GM21515 (cell line): ENCODE data around the gene IL17C.

Experiments used
- ATAC-seq: cut with Tn5 transposase; IDR thresholded peaks from one replicate; pipeline ENCODE4 v1.9.1; 2021; ENCODE audit not compliant: unreplicated experiment

The IL17C gene, protein sequence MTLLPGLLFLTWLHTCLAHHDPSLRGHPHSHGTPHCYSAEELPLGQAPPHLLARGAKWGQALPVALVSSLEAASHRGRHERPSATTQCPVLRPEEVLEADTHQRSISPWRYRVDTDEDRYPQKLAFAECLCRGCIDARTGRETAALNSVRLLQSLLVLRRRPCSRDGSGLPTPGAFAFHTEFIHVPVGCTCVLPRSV

DNA sequence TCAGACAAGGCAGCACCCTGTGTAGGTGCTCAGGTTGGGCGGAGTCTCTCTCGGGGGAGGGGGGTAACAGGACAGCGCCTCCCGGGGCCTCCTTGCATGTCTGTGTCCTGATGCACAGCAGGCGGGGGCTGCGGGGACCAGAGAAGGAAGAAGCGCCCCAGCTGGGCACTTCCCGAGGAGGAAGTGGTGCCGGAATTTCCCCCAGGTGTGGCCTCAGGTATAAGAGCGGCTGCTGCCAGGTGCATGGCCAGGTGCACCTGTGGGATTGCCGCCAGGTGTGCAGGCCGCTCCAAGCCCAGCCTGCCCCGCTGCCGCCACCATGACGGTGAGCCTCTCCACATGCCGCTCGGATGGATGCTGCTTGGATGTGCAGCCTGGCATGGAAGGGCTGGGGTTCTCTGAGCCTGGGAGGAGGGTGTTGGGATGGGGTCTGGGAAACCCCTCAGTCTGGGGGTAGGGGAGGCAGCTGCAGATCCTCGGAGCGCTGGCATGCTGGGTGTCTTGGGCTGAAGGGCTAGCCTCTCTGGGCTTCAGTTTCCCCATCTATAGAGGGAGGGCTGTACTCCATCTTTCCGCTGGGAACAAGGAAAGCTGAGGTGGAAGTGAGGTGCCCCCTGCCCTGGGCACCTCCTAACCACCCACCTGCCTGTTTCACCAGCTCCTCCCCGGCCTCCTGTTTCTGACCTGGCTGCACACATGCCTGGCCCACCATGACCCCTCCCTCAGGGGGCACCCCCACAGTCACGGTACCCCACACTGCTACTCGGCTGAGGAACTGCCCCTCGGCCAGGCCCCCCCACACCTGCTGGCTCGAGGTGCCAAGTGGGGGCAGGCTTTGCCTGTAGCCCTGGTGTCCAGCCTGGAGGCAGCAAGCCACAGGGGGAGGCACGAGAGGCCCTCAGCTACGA is at the start of gene IL17C:
Gene IL17C (plus strand): TSS at position 250 of the 908 bp plus-strand sequence. CDS start 70 bp downstream, at position 320.
- ATAC-seq, result no peak

DNA sequence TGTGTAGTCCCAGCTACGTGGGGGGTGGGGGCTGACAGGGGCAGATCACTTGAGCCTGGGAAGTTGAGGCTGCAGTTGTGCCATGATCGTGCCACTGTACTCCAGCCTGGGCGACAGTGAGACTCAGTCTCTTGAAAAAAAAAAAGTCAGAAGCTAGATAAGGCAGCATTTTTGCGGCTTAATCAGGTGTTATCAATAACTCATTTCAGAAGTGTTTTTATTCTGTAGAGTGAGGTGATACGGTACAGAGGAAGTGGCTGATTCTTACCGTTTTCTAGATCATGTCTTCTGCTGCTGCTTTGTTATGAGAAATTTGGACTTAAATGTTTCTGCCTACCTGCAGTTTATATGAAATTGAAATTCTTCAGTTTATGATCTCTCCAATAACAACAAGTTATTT is 49.6 kb upstream of the IL17C start:
- no peak for ATAC-seq

DNA sequence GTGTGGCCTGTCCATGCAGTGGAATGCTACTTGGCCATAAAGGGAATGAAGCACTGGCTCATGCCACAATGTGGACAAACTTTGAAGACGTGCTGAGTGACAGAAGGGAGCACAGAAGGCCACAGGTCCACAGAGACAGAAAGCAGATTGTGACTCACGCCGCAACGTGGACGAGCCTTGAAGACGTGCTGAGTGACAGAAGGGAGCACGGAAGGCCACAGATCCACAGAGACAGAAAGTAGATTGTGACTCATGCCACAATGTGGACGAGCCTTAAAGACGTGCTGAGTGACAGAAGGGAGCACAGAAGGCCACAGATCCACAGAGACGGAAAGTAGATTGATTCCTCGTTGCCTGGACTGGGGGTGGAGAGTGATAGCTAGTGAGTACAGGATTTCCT is 48.9 kb upstream of the IL17C start:
- ATAC-seq, result no peak

DNA sequence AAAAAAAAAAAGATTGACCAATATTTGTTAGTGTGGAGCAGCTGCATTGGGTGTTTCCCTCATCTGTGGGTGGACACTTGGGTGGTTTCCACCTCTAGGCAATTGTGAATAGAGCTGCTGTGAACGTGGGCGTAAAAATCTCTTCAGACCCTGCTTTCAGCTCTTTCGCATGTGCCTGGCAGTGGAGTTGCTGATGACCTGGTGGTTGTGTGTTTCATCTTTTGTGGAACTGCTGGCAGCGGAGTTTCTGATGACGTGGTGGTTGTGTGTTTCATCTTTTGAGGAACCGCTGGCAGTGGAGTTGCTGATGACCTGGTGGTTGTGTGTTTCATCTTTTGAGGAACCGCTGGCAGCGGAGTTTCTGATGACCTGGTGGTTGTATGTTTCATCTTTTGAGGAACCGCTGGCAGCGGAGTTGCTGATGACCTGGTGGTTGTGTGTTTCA is 46.8 kb upstream of the IL17C start:
- no peak for ATAC-seq

DNA sequence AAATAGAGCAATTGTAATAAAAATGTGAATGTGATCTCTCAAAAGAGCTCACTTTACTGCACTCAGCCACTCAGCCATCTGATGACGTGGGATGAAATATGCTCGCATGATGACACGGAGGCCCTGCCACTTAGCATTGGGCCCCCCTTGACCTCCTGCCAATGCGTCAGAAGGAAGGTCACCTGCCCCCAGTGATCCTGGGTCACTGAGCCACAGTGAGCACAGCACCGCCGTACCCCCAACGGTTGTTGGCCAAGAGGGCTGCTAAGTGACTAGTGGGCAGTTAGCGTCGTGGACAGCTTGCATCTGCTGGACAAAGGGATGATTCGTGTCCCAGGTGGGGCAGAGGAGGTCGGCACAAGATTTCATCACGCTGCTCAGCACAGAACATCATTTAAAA is 45.3 kb upstream of the IL17C start:
- no peak for ATAC-seq

DNA sequence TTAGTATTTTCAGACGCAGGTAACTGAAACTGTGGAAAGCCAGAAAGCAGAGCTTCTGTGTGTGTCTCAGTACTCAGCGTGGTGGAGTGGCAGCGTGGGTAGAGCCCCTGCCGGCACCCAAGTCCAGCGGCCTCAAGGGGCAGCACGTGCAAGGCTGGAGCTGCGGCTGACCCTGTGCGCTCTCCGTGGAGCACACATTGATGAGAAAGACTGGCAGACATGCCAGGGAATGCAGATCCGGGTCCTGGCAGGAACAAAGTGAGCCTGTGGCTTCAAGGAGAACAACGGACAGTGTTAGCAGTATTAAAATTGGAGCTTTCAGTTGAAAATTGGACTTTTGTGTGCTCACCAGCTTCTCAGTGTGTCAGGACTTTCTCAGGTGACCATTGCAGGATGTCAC is 44.9 kb upstream of the IL17C start:
- no peak for ATAC-seq

DNA sequence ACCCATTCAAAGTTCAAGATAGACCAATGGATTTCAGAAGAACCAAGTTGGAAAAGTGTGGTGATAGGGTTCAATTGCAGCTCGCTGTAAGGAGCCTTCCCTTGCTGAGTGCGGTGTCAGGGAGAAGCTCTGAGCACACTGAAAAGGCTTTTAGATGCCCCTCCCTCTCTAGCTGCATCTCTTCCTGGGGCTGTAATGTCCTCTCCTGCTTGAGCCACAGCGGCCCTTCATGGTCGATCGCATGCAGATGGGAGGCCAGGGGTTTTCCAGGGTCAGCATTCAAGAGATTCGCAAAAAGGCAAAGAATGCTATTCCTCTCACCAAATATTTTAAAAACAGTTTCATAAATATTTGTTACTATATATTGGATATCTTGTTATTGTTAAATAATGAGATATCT is 44.5 kb upstream of the IL17C start:
- no peak for ATAC-seq

DNA sequence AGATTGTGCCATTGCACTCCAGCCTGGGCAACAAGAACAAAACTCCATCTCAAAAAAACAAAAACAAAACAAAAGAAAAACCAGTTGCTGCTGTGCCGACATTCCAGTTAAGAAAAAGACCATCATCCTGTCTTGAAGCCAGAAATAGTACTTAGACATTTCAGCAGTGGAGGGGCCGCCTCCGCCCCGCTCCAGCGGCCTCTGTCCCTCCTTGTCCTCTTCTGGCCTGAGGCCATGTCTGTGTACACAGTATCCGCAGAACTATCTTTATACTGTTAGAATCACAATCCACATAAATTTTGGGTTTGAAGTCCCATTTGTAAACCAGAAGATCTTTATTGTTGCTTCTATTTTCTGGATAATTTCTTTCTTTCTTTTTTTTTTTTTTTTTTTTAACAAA is 43.3 kb upstream of the IL17C start:
- no peak for ATAC-seq

DNA sequence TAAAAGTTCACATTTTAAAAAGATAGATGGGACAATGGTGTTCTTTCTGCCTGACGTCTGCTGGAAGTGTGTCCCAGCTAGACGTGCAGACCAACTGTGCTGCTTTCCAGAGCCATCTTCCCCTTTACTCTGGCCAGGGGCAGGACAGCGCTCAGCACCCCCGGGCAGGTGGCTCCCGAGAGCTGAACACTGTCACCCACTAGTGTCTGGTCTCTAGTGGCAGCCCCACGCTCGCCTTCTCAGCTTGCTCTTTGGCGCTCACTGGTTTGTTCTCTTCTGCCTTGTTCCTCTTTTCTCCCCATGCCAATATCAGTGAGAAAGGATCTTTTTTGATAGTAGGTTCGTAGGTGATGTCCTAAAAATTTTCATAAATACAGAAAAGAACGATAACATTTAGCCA is 42.5 kb upstream of the IL17C start:
- ATAC-seq, result no peak

DNA sequence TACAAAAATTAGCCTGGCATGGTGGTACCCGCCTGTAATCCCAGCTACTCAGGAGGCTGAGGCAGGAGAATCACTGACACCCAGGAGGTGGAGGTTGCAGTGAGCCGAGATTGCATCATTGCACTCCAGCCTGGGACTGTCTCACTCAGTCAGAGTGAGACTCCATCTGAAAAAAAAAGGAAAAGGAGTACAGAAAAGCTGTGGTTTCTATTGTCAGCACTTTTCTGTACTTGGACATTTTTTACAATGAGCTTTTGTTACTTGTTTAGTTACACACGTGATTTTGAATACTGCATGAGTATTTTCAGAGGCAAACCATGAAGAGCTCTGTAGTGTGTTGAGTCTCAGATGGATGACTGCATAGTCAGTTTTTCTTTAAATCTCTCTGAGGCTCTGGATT is 41.9 kb upstream of the IL17C start:
- no peak for ATAC-seq

DNA sequence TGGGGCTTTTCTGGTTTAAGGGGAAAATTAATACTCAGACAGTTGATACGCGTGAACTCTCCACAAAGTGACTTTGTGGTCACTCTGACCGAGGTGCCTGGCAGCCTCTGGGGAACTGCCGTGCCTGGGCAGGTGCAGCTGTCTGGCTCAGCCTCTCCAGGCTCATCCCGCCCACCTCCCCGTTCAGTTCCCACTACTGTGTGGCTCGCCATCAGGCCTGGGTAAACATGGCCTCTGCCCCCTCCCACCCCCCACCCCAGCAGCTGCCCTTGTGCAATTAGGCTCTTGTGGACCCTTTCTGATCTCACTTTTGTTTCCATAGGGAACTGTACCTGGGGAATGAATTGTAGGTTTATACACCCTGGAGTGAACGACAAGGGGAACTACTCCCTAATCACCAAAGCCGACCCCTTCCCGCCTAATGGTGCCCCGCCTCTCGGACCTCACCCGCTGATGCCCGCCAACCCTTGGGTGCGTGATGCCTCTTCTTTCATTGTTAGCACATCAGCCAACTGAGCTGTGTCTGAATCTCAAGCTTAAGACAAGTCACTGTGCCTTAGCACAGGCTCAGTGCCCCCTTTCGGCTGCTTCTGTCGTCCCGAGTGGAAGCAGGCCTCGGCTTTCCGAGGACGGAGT is 40.4 kb upstream of the IL17C start:
- ATAC-seq, result no peak

DNA sequence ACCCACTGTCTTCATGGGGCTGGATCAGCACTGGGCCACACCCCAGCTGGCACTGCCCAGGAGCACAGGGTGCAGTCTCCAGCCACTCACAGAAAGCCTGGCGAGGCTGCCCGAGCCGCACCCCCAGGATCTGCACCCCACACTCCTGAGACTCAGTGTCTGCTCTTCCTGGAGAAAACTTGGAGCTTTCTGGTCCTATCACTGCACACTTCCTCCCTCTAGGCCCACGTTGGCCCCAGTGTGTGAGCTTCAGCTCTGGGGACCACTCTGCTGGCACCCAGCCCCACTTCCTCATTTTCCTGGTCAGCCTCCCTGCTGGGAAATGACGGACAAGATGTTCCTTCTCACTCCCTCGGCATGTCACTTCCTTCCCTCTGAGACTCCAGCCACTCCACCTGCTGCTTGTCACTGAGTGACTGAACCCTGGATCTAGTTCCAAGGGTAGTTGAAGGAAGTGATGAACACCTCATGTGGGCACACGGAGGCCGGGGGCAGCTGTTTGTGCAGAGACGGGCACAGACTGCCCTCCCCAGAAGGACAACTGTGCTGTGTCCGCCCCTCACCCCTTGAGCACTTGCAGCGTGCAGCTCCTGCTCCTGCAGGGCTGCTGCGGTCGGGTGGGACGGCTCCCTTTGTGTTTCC is 39.2 kb upstream of the IL17C start:
- ATAC-seq, result no peak

DNA sequence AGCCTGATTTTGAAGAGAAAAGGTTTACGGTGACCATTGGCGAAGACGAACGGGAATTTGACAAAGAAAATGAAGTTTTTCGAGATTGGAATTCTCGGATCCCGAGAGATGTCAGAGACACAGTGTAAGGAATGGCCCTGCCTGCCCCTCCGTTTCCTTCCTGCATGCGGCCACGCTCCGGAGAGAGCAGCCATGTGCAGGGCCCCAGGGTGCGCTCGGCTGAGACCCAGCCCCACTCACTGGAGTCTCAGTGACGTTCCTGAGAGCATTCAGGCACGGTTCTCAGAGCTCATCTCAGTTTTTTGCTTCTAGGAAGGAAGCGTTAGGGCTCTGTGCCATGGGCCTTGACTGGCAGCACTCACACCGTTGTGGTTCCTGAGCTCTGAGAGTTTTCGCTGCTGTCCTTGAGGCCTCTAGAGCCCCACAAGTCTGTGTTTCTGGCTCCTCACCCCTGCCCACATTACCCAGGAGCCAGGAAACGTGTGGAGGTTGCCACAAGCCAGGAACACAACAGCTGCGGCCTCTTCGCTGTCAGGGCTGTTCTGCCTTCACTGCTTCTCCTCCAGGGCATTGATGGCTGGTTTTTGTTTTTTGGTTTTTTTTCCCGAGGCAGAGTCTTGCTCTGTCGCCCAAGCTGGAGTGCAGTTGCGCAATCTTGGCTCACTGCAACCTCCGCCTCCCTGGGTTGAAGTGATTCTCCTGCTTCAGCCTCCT is 38.4 kb upstream of the IL17C start:
- no peak for ATAC-seq

DNA sequence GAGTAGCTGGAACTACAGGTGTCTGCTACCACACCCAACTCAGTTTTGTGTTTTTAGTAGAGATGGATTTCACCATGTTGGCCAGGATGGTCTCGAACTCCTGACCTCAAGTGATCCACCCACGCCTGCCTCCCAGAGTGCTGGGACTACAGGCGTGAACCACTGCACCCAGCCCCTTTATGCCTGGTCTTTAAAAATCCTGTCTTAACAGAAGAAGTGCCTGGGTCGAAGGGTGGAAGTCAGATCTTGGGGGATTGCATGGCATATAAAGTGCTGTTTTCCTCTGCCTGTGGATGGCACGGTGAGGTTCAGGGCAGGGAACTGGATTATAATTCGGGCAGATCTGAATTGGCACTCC is 37.9 kb upstream of the IL17C start:
- no peak for ATAC-seq

DNA sequence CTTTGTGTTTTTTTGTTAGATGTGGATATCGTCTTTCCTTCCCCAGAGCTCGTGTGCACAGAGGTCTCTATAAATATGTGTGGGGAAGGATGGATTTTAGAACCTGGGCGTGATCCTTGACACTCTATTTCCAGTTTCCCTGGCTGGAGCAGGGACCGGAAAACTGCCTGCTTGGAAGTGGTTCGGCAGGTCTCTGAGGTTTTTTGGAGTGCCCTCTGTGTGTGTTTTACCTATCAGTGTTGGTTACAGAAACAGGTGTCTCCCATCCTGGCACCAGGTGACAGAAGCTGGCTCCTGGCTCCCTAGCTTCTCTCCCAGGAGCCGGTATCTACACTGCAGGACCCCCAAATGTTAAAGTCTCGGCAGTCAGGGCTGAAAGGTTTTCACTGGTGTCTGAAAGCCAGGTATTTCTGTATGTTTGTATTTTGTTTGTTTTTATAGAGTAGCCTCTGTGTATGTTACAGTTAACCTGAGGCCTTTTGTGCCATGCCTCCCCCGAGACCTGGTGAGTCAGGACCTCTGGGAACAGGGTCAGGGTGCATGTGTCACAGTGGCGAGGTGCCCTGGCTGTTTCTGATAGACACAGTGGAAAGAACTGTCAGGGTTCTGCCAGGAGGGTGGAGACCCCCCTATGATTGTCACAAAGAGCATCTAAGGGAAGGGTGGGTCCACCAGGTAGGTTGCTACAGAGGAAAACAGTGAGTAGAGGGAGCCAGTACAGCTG is 36.9 kb upstream of the IL17C start:
- no peak for ATAC-seq

DNA sequence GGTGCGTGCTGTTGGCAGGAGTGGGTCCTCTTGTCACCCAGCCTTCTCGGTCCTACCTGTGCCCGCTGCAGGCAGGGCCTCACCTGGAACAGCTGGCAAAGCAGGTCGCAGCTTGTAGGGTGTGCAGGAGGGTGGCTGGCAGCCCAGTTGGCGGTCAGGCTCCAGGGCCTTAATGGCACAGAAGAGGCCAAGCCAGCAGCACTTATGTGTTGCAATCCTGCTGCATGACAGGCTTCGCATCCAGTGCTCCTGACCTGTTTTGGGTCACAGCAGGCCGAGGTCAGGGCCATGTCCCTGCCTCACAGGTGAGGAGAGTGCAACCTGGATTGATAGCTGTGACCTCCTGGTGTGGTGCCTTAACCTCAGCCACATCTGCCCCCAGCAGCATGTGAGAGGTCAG is 36.3 kb upstream of the IL17C start:
- ATAC-seq, result no peak

DNA sequence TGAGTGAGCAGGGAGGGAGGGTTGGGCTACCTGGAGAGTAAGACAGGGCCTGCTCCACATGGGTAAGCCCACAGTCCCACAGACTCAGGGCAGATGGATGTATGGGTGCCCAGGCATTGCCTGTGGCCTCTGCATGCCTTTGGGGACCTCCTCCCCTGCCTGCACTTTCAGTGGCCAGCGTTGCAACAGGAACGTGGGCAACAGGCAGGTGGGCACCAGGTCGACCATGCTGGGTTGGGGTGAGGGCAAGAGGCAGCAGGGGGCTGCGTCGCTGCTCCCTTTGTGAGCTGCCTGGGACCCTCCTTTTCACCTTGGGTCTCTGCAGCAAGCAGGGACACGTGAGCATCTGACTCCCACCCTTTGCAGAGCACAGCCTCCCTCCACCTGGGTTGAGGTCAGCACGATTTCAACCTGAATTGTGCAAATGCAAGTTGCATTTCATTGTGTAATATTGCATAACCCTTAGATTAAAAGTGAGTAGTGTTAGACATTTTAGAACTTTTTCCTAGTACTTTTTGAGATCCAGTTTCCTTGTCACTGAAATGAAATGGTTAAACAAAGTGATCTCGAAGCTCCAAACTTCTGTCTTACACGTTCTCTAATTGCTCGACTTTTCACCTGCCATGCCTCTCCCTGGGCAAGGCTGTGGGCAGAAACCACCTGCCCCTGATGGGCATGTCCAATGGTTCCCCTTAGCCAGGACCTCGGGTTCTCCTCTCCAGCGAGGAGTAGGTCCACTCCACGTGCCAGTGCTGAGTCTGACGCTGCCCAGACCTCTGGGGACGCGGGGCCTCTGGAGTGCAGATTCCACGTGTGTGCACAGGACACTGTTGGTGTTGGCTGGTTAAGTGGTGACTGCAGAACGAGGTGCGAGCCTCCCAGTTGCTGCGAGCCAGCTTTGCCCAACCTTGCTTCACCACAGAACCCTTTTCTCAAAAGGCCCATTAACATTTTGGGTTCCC is 32.9 kb upstream of the IL17C start:
- ATAC-seq, result no peak

DNA sequence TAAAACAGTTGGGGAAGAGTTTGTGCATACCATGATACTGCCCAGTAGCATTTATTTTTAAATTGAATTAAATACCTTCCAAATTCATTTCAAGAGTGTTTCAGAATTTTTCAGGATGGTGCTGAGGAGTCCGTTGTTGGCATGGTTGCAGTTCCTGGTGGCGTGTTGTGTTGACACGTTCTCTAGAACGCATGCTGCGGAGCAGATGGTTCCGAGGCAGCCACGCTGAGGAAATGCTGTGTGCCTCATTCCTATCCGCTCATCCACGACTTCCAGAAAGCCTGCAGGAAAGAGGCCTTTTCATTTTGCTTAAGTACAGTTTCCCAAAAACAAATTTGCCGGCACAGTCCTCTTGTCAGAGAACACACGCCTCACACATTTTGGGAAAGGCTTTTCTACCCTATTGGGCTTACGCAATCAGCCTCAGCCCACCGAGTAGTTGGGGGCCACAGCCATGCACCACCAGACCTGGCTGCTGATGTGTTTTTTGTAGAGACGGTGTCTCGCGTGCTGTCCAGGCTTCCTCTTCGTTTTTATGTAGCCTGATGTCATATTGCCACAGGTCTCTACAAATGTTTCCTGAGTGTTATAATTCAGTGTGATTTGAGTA is 32.1 kb upstream of the IL17C start:
- ATAC-seq, result no peak

DNA sequence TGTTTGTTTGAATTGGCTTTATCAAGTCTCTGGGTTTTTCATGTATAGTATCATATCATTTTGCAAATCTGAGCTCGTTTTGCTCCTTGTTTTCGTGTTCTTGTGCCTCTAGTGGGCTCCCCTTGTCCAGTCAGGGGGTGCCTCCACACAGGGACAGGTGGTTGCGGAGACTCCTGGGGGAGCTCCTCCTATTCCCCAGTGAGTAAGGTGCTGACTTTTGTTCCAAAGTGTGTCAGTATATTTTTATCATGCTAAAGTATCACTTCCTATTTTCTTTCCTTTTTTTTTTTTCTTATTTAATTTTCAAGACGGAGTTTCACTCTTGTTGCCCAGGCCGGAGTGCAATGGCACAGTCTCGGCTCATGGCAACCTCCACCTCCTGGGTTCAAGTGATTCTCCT is 30.3 kb upstream of the IL17C start:
- ATAC-seq, result no peak
